Fibroblast of lung (primary cell): ENCODE results near the gene PEX10.

Source experiments
- EZH2 ChIP-seq: IDR thresholded peaks from 2 replicates; pipeline ENCODE4 v1.5.1; 2012; ENCODE audit warnings: low read length, control low read depth, mild to moderate bottlenecking; ENCODE audit errors: missing control alignments
- TF ChIP-seq, protein P1 (sequence below), 2 donors: IDR thresholded peaks in 1 of 2; conservative IDR thresholded peaks in 1 of 2; 1 replicate in 1 of 2; 2 replicates in 1 of 2; pipeline ENCODE4 v1.5.1; 2011 to 2012; ENCODE audit warnings: low read length in 2 of 2, control low read depth in 1 of 2, inconsistent platforms in 1 of 2, low read depth in 1 of 2, mild to moderate bottlenecking in 1 of 2

DNA sequence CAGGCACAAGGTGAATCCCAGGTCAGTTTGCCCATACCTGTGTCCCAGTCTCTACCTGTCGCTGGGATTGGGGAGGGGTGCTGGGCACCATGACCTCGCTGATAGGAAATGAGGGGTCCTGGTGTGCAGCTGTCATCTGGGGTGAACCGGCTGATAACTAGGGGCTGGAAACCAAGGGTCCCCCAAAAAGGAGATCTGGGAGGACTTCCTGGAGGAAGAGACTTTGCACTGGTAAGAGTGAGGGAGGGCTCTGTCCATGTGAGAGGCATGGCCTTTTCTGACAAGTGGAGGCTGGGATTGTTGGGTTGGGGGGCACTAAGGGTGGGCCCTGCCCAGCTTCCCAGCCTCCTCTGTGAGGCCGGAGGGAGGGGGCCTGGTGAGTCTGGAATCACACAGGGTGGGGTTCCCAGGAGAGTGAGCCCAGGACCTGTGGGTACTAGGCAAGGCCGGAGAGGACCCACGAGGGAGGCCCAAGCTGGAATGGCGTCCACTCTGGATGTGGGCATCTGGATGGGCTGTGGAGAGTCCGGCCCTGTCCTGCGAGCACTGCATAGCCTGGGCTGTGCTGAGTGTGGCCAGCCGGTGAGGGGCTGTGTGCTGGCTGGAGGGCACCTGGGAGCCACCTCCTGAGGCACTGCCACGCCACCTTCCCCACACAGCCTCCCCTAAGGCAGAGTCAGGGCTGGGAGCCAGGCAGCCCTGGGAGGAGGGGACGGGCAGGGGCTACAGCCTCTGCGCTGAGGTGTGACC lies 4.9 kb upstream of the PEX10 start:
- TF ChIP-seq, protein P1, sequence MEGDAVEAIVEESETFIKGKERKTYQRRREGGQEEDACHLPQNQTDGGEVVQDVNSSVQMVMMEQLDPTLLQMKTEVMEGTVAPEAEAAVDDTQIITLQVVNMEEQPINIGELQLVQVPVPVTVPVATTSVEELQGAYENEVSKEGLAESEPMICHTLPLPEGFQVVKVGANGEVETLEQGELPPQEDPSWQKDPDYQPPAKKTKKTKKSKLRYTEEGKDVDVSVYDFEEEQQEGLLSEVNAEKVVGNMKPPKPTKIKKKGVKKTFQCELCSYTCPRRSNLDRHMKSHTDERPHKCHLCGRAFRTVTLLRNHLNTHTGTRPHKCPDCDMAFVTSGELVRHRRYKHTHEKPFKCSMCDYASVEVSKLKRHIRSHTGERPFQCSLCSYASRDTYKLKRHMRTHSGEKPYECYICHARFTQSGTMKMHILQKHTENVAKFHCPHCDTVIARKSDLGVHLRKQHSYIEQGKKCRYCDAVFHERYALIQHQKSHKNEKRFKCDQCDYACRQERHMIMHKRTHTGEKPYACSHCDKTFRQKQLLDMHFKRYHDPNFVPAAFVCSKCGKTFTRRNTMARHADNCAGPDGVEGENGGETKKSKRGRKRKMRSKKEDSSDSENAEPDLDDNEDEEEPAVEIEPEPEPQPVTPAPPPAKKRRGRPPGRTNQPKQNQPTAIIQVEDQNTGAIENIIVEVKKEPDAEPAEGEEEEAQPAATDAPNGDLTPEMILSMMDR (conservative IDR thresholded peaks at IDR 0.05 in 1 of 2, IDR thresholded peaks at IDR 0.05 in 1 of 2; ENCODE audit: low read depth in 1 of 2, low read length in 2 of 2): no peak
- no peak for TF ChIP-seq EZH2
